NB4 (cell line): ENCODE data around the gene ABCC3.

Experiments
- DNase-seq: peaks from one replicate; pipeline ENCODE4 v3.0.0; 2010; ENCODE audit warnings: low read depth
- H3K4me3 ChIP-seq: one replicate; pipeline ENCODE4 v1.5.1; 2011; ENCODE audit warnings: mild to moderate bottlenecking, low read depth, low read length, moderate library complexity
- MAX ChIP-seq: IDR thresholded peaks from 2 replicates; pipeline ENCODE4 v1.6.1; 2011; ENCODE audit warnings: low read depth, low read length
- MYC ChIP-seq: IDR thresholded peaks from 2 replicates; pipeline ENCODE4 v1.6.1; 2011; ENCODE audit warnings: low read depth, low read length
- POLR2A ChIP-seq: IDR thresholded peaks from 2 replicates; pipeline ENCODE4 v1.6.1; 2011; ENCODE audit warnings: mild to moderate bottlenecking; ENCODE audit not compliant: insufficient read length; ENCODE audit errors: extremely low read depth
- TF ChIP-seq, protein P1 (sequence below): IDR thresholded peaks from one replicate; pipeline ENCODE4 v1.5.1; 2012; ENCODE audit warnings: low read depth, low read length

Gene ABCC3

DNA sequence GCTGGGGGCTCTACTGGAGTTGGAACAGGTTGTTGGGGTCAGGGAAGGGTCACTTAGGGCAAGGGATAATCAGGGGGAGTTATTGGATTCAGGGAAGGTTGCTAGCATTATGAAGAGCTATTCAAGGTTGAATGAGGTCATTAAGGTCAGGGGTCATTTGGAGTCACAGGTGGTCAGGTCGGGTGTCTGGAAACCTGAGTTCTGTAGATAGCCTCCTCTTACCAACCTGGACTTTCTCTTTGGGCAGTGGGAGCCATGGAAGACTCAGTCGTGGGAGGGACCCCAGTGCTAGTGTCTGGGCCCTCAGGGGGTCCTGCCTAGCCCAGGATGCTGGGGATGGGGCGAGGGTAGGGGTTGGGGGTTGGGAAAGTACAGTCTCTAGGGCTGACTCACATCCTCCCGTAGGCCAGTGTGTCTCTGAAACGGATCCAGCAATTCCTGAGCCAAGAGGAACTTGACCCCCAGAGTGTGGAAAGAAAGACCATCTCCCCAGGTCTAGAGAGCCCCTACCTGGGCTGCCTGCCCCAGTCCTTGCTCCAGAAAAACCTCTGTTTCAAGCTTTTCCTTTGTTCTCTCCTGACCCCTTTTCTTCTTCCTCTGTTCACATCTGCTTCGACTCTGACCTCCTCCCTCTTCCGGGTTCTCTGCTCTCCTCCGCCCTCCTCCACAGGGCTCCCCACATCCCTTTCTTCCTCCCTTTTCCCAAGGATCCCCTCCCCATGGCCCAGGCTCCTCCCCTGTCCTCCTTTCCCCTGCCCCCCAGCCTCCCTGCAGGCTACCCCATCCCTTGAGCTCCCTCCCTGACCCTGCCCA, 33.5 kb downstream of the ABCC3 start:
- H3K4me3 ChIP-seq = no peak overlapping the region

GRCh38 chr17:50668838-50669581, 34.3 kb downstream of the ABCC3 start:
- DNase-seq = no peak
- TF ChIP-seq POLR2A = no peak
- TF ChIP-seq MYC = no peak
- TF ChIP-seq MAX = no peak
- TF ChIP-seq, protein P1, sequence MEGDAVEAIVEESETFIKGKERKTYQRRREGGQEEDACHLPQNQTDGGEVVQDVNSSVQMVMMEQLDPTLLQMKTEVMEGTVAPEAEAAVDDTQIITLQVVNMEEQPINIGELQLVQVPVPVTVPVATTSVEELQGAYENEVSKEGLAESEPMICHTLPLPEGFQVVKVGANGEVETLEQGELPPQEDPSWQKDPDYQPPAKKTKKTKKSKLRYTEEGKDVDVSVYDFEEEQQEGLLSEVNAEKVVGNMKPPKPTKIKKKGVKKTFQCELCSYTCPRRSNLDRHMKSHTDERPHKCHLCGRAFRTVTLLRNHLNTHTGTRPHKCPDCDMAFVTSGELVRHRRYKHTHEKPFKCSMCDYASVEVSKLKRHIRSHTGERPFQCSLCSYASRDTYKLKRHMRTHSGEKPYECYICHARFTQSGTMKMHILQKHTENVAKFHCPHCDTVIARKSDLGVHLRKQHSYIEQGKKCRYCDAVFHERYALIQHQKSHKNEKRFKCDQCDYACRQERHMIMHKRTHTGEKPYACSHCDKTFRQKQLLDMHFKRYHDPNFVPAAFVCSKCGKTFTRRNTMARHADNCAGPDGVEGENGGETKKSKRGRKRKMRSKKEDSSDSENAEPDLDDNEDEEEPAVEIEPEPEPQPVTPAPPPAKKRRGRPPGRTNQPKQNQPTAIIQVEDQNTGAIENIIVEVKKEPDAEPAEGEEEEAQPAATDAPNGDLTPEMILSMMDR = no peak
- H3K4me3 ChIP-seq = no peak overlapping the region

More for the DNA sequence above, 33.5 kb downstream of the ABCC3 start:
- DNase-seq = no peak
- TF ChIP-seq POLR2A (no peak), MAX (no peak), MYC (no peak)
- TF ChIP-seq, protein P1 = no peak

DNA sequence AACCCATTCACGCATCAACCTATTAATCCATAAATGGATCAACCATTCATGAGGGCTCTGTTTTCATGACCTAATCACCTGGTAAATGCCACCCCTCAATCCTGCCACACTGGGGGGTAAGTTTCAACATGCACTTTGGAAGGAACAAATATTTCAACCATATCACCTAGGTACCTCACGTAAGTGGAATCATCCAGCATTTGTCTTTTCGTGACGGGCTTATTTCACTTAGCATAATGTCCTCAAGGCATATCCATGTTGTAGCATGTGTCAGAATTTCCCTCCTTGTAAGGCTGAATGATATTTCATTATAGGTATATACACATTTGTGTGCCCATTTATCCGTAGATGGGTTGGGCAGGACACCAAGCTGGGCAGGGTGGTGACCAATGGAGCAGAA, 37.4 kb downstream of the ABCC3 start:
- TF ChIP-seq MYC (no peak), POLR2A (no peak)
- no peak for DNase-seq

DNA sequence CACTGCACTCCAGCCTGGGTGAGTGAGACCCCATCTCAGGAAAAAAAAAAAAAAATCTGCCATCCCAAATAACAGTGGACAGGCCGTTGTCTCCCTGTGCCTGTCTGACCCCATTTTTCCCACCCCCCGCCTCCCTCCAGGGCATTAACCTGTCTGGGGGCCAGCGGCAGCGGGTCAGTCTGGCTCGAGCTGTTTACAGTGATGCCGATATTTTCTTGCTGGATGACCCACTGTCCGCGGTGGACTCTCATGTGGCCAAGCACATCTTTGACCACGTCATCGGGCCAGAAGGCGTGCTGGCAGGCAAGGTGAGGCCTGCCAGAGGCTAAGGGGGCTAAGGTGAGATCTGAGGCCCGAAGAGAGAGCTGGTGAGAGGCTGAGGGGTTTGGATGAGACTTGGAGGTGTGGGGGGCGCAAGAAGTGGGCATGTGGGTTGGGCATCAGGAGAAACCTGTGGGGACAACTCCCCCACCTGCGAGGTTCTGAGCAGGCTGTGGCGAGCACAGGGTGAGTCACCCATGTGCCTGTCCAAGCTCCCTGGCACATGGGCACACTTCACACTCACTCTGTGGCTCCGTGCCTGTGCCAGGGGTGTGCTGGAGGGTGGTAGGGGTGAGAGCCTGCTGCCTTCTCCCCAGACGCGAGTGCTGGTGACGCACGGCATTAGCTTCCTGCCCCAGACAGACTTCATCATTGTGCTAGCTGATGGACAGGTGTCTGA, 38.3 kb downstream of the ABCC3 start:
- no peak for TF ChIP-seq POLR2A
- no peak for TF ChIP-seq MYC
- TF ChIP-seq, protein P1 = no peak
- no peak for TF ChIP-seq MAX
- DNase-seq = no peak
- H3K4me3 ChIP-seq = no peak overlapping the region

More for the DNA sequence above, 37.4 kb downstream of the ABCC3 start:
- no peak overlapping the region for H3K4me3 ChIP-seq

DNA sequence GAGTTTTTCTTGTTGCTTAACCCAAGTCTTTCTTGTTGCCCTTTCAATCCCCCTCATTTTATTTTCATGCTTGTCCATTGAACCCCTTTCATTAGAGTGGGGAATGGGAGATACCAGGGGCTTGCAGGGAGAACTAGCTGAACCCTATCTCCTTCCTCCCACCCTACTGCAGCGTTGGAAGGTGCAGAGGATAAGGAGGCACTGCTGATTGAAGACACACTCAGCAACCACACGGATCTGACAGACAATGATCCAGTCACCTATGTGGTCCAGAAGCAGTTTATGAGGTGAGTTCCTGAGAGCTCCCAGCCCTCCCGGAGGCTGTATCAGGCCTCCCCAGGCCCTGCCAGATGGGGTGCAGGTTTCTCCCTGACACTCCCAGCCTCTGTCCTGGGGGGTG, 40.5 kb downstream of the ABCC3 start:
- no peak for DNase-seq
- no peak overlapping the region for H3K4me3 ChIP-seq
- TF ChIP-seq, protein P1 = no peak
- TF ChIP-seq MAX (no peak), POLR2A (no peak), MYC (no peak)

DNA sequence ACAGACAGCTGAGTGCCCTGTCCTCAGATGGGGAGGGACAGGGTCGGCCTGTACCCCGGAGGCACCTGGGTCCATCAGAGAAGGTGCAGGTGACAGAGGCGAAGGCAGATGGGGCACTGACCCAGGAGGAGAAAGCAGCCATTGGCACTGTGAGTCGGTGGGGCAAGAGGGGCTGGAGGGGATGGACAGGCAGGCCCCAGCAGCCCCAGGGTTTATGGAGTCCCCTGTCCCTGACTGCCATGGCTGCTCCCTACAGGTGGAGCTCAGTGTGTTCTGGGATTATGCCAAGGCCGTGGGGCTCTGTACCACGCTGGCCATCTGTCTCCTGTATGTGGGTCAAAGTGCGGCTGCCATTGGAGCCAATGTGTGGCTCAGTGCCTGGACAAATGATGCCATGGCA, 40.9 kb downstream of the ABCC3 start:
- TF ChIP-seq MAX (no peak), POLR2A (no peak), MYC (no peak)
- TF ChIP-seq, protein P1 = no peak
- H3K4me3 ChIP-seq = no peak overlapping the region
- DNase-seq = no peak
